ENCODE results near the gene CDKN2D.

Gene CDKN2D

GRCh38 chr19:10523135-10523636 lies 45.6 kb downstream of the CDKN2D start:
- in situ Hi-C loops (cut with MboI; ENCODE audit: low sequenced_read_pairs): no loop called here

DNA sequence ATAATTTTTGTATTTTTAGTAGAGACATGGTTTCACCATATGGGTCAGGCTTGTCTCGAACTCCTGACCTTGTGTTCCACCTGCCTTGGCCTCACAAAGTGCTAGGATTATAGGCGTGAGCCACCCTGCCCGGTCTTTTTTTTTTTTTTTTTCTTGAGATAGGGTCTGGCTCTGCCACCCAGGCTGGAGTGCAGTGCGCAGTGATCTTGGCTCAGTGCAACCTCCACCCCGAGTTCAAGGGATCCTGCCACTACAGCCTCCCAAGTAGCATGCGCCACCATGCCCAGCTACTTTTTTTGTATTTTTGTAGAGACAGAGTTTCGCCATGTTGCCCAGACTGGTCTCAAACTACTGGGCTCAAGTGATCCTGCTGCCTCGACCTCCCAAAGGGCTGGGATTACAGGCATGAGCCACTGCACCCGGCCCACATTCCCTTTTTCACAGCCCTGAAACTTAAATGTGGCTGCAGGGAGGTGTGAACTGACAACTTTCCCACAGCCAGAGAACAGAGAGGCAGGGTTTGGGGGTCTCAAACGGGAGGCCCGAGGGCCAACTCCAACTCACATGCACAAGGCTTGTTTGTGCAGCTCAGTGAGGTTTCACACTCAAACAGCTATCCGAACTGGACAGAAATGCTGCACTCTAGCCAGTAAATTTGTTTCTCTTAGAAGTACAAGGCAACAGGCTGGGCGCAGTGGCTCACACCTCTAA lies 47.2 kb downstream of the CDKN2D start:
- in situ Hi-C loops (cut with MboI; ENCODE audit: low sequenced_read_pairs): no loop called here

DNA sequence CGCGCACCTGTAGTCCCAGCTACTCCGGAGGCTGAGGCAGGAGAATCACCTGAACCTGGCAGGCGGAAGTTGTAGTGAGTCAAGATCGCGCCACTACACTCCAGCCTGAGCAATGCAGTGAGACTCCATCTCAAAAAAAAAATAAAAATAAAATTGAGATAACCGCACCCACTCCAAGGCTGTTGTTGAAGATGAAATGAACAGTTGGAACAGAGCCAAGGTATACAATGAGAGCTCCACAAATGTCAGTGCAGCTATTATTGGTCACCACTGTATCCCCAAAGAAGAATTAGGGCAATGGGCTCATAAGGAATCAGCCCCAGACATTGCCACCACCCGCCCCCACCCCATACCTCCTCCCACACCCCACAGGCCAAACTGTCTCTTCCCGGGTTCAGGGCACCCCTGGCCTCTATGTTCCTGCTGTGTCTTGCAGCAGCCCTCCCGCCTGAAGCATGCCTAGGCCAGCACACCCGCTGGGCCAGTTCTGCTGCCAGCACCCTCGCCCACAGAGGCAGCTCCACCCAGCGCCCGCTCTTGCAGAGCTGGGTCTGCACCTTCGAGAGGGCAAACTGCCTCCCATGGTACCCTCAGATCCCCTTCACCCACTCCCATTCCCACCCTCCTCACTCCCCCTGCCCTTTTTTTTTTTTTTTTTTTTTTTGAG lies 48.0 kb downstream of the CDKN2D start:
- in situ Hi-C loops (cut with MboI; ENCODE audit: low sequenced_read_pairs): no loop called here

DNA sequence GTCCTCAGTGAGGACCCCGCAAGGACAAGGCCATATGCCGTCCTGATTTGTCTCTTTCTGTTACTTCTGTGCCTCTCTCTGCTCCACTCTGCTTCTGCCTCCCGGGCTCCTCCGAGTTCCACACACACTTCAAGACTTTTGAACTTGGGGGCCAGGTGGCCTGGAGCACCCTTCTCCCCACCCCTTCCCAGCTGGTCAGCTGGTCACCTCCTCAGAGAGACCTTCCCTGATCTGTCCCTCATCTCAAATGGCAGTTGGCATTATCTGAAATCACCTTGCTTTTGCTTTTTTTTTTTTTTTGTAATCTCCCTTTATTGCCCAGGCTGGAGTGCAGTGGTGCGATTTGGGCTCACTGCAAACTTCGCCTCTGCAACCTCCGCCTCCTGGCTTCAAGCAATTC lies 49.4 kb downstream of the CDKN2D start:
- in situ Hi-C loops (cut with MboI; ENCODE audit: low sequenced_read_pairs): no loop called here

DNA sequence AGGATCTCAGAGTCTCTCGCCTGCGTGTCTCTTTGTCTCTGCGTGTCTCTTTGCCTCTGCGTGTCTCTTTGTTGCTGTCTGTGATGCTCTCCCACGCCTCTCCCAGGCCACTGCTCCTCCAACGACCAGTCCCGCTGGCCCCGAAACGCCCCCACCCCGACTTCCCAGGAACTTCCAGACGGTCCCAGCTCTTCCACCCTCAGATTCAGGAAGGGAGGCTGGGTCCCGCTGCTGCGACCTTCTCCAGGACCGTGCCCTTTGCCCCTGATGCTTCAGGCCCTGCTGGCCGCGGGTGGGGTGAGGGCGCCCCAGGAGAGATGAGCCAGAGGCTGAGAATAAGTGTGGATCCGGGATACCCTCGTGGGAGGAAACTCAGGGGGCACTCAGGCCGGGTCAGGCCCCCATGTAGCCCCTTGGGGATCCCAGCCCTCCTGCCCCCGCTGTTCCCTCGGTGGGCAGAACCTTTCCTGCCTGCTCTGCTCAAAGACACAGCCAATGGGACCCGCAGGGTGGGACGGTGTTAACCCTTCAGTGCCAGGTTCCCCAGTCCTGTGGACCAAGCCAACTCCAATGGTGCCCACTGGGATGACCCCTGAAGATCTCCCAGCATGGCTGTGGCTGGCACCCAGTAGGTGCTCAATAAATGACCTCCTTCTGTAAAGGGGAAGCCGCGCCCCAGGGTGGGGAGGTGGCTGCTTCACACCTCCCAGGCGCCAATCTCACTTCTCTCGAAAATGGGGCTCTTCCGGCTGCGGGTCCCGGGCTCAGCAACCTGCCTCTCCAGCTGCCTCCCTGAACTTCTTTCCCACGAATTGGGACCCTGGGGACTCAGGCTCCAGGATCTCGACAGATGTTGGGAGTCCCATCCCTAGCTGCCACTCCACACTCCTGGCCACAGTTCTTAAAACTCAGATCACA lies 50.1 kb downstream of the CDKN2D start:
- in situ Hi-C loops (cut with MboI; ENCODE audit: low sequenced_read_pairs): no loop called here

- in situ Hi-C loops (cut with MboI; ENCODE audit: low sequenced_read_pairs): no loop called here
These were observed 50.9 kb downstream of the CDKN2D start for GRCh38 chr19:10517760-10518443.

- in situ Hi-C loops (cut with MboI; ENCODE audit: low sequenced_read_pairs): no loop called here
These were observed 51.4 kb downstream of the CDKN2D start, which contains the start of gene S1PR5 for GRCh38 chr19:10517361-10517759. Gene S1PR5, minus strand, starts transcription at chr19:10517447. Its CDS starts 2,436 bp downstream, at chr19:10515011.

DNA sequence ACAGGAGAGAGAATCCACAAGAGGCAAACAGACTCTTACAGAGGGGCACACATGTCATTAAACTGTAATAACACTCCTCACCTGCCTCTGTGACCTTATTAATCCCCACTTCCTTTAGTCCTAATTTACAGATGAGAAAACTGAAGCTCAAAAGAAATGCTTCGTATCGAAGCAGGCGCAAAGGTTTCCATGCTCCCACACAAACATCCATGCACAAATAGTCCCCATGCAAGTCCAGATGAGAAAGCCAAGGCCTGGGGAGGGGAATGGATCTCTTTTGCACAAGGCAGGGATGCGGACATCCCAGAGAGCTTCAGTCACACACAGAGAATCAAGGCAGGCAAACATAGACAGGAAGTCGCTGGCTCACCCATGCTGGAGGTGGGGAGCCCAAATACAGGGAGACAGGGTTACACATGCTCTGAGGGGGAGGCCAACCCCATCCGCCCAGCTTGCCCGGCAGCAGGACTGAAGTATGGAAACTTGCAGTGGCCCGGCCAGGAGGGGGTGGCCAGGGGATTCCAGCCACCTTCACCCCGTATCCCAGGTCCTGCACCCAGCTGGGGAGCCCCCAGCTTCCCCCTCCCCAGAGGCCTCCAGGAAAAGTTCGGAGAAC lies 52.0 kb downstream of the CDKN2D start:
- in situ Hi-C loops (cut with MboI; ENCODE audit: low sequenced_read_pairs): no loop called here

Data from HL-60/S4 (cell line).